ENCODE measurements around the gene ABCC6. TPM values are rescaled to one million over a fixed set of nuclear protein-coding genes. Genes with fewer than 3 reads are reported as not detected.

The ABCC6 gene
- total and polyA plus RNA-seq, 2 of the 13 experiments (the other 11 are each of a cell fraction or from before 2014, with no cell fraction given): 82.4 to 105 TPM

DNA sequence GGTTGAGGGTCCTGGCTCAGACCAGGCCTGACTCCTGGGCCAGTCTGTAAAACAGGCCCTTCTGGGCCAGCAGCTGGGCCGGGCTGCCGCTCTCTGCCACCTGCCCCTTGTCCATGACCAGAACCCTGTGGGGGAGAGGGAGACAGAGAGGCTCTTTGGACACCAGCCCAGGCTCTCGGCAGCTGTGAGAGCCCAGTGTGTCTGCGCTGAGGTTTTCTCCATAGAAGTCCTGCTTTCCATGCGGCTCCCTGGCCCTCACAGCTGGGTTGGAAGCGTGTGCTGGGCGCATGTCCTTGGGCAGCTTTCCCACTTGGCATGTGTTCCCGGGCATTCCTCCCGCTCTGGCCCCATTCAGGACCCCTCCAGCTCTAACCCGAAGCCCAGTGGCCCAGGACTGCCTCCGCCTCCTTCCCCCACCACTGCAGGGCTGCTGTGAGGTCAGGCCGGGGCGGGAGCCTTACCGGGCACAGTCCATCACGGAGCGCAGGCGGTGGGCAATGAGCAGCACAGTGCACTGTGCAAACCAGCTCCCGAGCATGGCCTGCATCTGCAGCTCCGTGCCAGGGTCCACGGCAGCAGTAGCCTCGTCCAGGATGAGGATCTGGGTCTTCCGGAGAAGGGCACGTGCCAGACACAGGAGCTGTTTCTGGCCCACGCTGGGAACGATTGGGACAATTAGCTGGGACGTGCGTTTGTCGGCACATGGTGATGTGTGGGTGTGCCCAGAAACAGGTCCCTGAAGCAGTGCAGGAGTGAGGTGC lies 73.0 kb downstream of the ABCC6 start (continued):
- TF ChIP-seq, protein P1, sequence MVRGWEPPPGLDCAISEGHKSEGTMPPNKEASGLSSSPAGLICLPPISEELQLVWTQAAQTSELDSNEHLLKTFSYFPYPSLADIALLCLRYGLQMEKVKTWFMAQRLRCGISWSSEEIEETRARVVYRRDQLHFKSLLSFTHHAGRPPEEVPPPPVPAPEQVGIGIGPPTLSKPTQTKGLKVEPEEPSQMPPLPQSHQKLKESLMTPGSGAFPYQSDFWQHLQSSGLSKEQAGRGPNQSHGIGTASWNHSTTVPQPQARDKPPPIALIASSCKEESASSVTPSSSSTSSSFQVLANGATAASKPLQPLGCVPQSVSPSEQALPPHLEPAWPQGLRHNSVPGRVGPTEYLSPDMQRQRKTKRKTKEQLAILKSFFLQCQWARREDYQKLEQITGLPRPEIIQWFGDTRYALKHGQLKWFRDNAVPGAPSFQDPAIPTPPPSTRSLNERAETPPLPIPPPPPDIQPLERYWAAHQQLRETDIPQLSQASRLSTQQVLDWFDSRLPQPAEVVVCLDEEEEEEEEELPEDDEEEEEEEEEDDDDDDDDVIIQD (CRISPR knock-in tag; IDR thresholded peaks at IDR 0.05; ENCODE audit: low read depth): no peak
- TF ChIP-seq HMGXB3 (CRISPR knock-in tag; IDR thresholded peaks at IDR 0.05; ENCODE audit: borderline replicate concordance) (no peak), TAF1 (CRISPR knock-in tag; IDR thresholded peaks at IDR 0.05) (no peak), MAF1 (CRISPR knock-in tag; IDR thresholded peaks at IDR 0.05; ENCODE audit: borderline replicate concordance) (no peak), ZNF720 (CRISPR knock-in tag; IDR thresholded peaks at IDR 0.05) (no peak), ELF4 (CRISPR knock-in tag; IDR thresholded peaks at IDR 0.05; ENCODE audit: borderline replicate concordance) (no peak), DMAP1 (CRISPR knock-in tag; IDR thresholded peaks at IDR 0.05) (no peak), JUNB (CRISPR knock-in tag; IDR thresholded peaks at IDR 0.05; ENCODE audit: borderline replicate concordance) (no peak), ASH2L (IDR thresholded peaks at IDR 0.05; ENCODE audit: insufficient read length, low read depth, low read length) (no peak), TFDP2 (CRISPR knock-in tag; IDR thresholded peaks at IDR 0.05) (no peak), CHD2 (IDR thresholded peaks at IDR 0.05; ENCODE audit: low read depth, low read length) (no peak), SMAD1 (CRISPR knock-in tag; IDR thresholded peaks at IDR 0.05; ENCODE audit: borderline replicate concordance, low read depth) (no peak), ZNF547 (CRISPR knock-in tag; IDR thresholded peaks at IDR 0.05) (no peak), KLF15 (CRISPR knock-in tag; IDR thresholded peaks at IDR 0.05; ENCODE audit: borderline replicate concordance) (no peak), ARNT2 (CRISPR knock-in tag; IDR thresholded peaks at IDR 0.05; ENCODE audit: low read depth) (no peak)
- TF ChIP-seq, protein P2, sequence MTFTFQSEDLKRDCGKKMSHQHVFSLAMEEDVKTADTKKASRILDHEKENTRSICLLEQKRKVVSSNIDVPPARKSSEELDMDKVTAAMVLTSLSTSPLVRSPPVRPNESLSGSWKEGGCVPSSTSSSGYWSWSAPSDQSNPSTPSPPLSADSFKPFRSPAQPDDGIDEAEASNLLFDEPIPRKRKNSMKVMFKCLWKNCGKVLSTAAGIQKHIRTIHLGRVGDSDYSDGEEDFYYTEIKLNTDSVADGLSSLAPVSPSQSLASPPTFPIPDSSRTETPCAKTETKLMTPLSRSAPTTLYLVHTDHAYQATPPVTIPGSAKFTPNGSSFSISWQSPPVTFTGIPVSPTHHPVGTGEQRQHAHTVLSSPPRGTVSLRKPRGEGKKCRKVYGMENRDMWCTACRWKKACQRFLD (CRISPR knock-in tag; IDR thresholded peaks at IDR 0.05; ENCODE audit: borderline replicate concordance): peak; percentile 51; the same call in 1 of the 2 replicates

Measured in HepG2 (cell line).